Measurements from ENCODE around the gene RASA3.
A peak's percentile ranks its signal among the peaks of the same experiment; 100 is the strongest.

The RASA3 gene

GRCh38 chr13:114007566-114007965 lies 124.9 kb downstream of the RASA3 start:
- DNase-seq (ENCODE audit: low read depth, low spot score), result no peak

GRCh38 chr13:114005206-114005724 lies 127.2 kb downstream of the RASA3 start:
- DNase-seq (ENCODE audit: low read depth, low spot score), result no peak

GRCh38 chr13:114004420-114005205 lies 127.8 kb downstream of the RASA3 start:
- no peak for DNase-seq (ENCODE audit: low read depth, low spot score)

DNA sequence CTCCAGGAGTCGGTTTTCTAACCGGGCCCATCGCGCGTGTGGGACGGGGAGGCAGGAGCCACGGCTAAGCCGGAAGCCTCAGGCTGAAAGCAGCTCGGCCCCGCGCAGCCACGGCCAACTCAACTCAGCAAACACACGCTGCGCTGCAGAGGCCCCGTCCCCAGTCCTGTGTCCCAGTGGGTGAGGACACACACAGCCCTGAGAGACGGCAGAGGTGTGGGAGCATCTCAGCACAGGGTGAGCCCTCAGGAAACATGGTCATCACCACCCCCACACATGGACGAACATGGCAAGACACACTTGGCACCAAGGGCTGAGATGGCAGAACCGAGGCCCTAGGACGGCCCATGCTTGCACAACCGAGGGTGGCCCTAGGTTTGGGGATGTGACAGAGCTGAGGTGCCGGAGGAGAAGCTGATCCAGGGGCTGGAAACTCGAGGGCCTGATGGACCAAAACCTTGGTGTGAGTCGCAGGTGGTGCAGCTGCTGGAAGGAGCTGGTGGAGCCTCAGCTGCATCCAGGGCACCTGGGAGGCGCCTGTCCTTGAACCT lies 129.6 kb downstream of the RASA3 start:
- DNase-seq (ENCODE audit: low read depth, low spot score), result no peak

DNA sequence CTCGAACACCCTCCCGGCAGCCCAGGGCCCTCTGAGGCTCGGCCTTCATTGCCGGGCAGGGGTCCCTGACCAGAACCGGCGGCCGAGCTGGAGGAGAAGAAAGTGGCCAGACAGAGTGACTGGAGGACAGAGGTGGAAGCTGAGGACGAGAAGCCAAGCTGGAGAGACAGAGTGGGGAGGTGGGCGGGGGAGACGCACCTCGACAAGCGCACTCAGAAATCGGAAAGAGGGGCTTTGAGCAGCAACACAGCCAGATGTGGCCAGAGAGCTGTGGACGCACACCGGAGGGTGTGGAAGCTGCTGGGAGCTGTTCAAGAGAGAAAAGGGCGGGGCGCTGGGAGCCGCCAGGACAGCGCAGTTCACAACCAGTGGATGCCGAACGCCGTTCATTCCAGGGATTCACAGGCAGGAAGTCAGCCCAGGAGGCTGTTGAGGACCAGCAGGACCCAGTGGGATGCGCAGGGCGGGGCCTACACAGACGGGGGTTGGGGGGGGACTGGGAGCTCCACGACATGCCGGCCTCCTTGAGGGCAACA lies 130.3 kb downstream of the RASA3 start:
- no peak for DNase-seq (ENCODE audit: low read depth, low spot score)

DNA sequence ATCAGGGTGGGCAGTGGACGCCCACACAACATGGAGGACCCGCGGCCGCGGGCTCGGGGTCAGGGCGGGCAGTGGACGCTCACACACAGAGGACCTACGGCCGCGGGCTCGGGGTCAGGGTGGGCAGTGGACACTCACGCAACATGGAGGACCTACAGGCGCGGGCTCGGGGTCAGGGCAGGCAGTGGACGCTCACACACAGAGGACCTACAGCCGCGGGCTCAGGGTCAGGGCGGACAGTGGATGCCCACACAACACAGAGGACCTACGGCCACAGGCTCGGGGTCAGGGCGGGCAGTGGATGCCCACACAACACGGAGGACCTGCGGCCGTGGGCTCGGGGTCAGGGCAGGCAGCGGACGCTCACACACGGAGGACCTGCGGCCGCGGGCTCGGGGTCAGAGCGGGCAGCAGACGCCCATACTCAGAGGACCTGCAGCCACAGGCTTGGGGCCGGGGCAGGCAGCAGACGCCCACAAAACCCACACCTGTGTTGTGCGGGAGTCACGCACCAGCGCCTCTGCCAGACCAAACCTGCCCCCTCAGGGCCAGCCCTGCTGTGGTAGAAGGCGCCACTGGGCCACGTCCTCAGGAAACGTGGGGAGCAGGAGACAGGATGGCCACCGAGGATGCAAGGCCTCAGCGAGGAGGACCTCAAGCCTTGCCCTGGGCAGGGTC lies 131.0 kb downstream of the RASA3 start:
- no peak for DNase-seq (ENCODE audit: low read depth, low spot score)

GRCh38 chr13:114000151-114001040 lies 132.0 kb downstream of the RASA3 start:
- DNase-seq (ENCODE audit: low read depth, low spot score), result no peak

GRCh38 chr13:113999618-113999910 lies 132.9 kb downstream of the RASA3 start:
- no peak for DNase-seq (ENCODE audit: low read depth, low spot score)

GRCh38 chr13:113998781-113999617 lies 133.4 kb downstream of the RASA3 start:
- DNase-seq (ENCODE audit: low read depth, low spot score), result no peak

- peak; percentile 43 for DNase-seq (ENCODE audit: low read depth, low spot score)
These were observed 134.3 kb downstream of the RASA3 start for GRCh38 chr13:113997845-113998751.

GRCh38 chr13:113996912-113997745 lies 135.3 kb downstream of the RASA3 start:
- DNase-seq (ENCODE audit: low read depth, low spot score), result no peak

DNA sequence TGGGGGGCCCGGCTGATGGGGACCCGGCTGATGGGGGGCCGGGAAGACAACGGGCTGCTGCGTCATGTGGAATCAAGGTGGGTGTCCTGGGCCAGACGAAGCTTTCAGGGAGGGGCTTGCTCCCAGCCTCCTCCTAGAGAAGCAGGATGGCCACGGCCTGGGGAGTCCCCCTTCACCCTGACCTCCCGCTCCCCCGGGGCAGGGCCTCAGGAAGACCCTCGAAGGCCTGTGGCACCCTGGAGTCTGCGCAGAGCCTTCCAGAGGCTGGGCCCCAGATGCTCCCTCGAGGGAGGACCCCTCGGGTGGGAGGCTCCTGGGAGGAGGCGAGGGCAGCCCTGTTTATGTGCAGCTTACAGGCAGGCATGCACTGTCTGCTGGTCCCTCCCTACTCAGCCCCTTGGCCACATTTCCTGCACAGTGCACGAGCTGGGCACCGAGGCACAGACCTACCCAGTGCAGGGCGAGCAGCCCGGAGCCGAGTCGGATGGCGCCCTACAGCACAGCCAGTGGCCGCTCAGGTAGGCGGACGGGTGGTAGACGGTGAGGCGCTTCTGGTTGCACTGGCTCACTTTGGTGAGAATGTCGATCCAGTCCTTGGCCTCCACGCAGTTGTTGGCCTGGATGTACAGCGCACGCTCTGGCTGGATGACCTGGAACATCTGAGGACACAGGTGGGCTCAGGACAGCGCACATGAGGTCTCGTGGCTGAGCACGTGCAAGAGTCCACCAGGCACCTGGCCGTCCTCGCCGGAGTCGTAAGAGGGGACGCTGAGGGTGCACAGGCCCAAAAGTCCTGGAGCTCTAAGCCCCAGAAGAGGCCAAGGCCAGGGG lies 136.1 kb downstream of the RASA3 start:
- DNase-seq (ENCODE audit: low read depth, low spot score), result no peak

- no peak for DNase-seq (ENCODE audit: low read depth, low spot score)
These were observed 137.3 kb downstream of the RASA3 start for GRCh38 chr13:113995051-113995601.

DNA sequence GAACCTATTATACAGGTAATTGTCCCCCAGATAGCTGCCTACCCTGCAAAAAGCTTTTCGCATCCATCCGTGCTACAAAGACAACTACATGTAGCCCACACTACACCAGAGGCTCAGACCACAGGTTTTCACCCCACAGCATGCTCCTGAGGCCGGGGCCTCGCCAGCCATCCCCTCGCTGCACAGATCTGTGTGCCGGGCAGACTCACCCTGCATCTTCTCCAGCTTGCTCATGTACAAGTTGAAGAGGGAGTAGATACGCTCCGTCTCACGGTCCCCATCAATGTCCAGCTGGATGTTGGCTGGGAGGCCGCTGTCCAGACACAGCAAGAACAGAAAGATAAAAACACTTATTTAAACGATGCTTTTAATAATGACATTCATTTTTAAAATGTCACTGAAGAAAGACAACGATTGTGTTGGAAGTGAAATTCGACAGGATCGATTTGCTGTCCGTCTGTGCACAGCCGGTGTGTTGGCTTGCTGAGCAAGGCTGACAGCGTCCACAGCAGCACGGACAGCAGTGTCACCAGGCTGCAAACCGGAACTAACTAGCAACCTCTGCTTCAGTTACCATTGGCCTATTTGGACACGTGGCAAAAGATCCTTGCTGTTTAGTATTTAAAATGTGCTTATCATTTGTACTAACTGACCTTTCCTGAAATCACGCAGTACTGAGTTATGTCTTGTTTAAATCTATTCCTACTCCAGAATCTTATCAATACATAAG lies 140.0 kb downstream of the RASA3 start:
- no peak for DNase-seq (ENCODE audit: low read depth, low spot score)

GRCh38 chr13:113991676-113992179 lies 140.7 kb downstream of the RASA3 start:
- no peak for DNase-seq (ENCODE audit: low read depth, low spot score)

- no peak for DNase-seq (ENCODE audit: low read depth, low spot score)
These were observed 141.2 kb downstream of the RASA3 start for GRCh38 chr13:113991191-113991669.
